ENCODE results near the gene ASCC1.
"Not testable (repeated sequence)": the region's sequence is repeated elsewhere in the genome, so short reads cannot be mapped to it uniquely, and the experiment has no call there.

The ASCC1 gene

DNA sequence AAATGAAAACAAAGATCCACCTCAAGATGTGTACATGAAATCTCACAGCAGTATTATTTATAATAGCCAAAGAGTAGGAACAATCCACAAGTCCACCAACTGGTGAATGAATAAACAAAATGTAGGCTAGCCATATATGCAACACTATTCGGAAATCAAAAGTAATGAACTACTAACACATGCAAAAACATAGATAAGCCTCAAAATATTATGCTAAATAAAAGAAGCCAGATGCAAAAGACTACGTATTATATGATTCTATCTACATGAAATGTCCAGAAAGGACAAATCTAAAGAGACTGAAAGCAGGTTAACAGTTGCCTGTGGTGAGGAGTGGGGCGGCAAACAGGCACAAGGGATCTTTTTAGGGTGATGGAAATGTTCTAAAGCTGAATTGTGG is 49.0 kb downstream of the ASCC1 start:
- no peak for DNase-seq

DNA sequence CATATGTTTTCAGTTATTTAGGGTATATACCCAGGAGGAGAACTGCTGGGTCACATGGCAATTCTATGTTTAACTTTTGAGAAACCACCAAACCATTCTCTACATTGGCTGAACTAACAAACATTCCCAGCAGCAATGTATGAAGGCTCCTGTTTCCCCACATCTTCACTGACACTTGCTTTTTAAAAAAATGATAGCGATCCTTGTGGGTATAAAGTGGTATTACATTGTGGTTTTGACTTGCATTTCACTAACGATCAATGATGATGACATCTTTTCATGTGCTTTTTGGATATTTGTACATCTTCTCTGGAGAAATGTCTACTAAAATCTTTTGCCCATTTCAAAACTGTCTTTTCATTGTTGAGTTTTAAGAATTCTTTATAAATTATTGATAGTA is 51.5 kb downstream of the ASCC1 start:
- DNase-seq, result no peak

DNA sequence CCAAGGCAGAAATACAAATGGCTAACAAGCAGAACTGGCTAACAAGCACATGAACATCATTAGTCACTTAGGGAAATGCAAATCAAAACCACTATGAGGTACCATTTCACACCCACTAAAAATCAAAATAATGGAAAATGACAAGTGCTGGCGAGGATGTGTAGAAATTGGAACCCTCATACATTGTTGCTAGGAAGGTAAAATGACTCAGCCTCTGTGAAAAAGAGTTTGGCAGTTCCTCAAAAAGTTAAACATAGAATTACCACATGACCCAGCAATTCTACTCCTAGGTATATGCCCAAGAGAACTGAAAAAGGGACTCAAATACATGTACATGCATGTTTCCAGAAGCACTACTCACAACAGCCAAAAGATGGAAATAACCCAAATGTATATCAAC is 53.1 kb downstream of the ASCC1 start:
- DNase-seq, result no peak

DNA sequence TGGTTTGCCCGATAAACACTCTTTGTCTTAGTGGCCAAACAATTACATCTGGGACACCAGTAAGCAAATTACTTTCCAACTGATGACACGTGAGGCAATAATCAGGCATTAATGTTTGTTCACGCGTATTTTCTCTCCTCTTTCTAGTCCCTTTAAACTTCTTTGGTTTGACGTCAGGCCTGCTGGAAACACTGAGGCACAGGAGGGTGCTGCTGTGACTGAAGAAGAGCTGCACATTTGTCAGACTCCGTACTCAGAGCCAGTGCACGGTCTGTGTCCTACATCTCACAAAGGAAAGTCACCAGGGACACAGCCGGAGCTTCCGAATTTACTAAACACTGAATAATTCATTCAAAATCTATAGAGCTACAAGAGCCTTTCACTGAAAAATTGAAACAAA is 57.9 kb downstream of the ASCC1 start:
- DNase-seq, result no peak

DNA sequence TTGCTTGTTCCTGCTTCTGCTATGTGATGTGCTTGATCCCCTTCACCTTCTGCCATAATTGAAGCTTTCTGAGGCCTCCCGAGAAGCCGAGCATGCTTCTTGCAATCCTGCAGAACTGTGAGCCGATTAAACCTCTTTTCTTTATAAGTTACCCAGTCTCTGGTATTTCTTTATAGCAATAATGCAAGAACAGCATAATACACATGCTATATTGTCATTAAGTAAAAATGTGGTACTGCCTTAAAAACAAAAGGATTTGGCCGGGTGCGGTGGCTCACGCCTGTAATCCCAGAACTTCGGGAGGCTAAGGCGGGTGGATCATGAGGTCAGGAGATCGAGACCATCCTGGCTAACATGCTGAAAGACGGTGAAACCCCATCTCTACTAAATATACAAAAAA is 59.9 kb downstream of the ASCC1 start:
- no peak for DNase-seq

DNA sequence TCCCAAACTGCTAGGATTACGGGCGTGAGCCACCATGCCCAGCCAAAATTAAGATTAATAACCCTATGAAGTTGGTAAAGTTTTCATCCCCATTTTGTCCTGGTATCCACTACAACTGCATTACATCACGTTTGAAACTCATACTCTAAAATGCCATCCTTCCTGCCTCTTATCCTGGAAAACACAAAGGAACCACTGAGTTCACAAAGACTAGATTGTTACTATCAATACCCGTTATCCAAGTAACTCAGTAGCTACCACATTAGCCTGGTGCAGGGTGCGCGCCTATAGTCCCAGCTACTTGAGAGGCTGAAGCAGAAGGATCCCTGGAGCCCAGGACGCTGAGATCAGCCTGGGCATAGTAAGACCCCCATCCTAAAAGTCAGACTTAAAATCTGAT is 63.8 kb downstream of the ASCC1 start:
- no peak for DNase-seq

DNA sequence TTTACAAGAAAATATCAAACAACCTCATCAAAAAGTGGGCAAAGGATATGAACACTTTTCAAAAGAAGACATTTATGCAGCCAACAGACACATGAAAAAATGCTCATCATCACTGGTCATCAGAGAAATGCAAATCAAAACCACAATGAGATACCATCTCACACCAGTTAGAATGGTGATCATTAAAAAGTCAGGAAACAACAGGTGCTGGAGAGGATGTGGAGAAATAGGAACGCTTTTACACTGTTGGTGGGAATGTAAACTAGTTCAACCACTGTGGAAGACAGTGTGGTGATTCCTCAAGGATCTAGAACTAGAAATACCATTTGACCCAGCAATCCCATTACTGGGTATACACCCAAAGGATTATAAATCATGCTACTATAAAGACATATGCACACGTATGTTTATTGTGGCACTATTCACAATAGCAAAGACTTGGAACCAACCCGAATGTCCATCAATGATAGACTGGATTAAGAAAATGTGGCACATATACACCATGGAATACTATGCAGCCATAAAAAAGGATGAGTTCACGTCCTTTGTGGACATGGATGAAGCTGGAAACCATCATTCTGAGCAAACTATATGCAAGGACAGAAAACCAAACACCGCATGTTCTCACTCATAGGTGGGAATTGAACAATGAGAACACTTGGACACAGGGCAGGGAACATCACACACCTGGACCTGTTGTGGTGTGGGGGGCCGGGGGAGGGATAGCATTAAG is 65.2 kb downstream of the ASCC1 start:
- DNase-seq, result not testable (repeated sequence)

DNA sequence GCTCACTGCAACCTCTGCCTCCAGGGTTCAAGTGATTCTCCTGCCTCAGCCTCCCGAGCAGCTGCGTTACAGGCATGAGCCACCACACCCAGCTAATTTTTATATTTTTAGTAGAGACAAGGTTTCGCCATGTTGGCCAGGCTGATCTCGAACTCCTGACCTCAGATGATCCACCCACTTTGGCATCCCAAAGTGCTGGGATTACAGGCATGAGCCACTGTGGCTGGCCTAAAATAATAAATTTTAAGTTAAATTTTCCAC is 68.8 kb downstream of the ASCC1 start:
- DNase-seq, result not testable (repeated sequence)

DNA sequence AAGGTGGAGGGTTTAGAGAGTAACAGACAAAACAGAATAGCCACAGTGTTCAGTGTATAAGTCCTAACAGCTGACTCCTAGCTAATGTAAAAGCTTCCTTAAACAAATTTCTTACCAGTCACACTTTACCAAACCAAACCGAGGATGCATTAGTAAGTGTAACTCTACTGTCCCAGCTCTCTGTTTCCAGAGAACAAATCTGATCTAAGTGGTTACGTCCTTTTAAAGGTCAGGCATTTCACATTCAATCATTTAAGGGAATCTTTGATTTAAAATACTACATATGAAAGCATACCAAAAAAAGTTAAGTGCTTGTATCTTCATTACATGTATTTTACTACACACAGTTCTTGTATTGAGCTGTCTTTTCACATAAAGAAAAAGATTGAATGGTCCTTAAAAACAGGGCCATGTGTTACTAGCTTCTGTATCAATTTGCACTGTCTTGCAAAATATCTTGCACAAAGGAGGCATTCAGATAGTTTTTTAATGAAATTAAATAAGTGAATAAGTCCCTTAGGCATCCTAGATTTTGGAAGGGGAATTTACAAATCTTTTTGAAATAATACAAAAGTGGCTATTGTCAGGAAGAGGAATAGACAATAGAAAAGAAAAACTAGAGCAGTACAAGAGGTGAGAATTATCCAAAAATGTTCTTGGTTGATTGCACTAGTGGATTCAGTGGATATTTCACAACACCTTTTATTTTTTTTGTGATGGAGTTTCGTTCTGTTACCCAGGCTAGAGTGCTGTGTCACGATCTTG is 69.3 kb downstream of the ASCC1 start:
- no peak for DNase-seq

DNA sequence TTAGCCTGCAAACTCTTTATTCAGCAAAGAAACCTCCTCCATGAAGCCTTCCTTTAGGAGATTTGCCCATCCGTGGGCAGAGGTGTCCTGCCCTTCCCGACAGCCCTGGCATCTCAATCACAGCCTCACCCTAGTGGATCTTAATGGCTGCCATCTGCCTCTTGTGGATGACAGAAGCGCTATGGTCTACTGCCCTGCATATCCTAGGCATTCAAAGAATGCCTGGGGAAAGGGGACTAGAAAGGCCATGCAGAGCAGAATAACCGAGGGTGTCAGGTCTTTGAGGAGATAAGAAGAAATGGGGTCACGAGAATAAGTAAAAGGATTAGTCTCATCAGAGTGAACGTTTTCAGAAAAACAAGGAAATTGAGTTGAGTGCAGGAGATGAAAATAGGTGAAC is 70.0 kb downstream of the ASCC1 start:
- no peak for DNase-seq

DNA sequence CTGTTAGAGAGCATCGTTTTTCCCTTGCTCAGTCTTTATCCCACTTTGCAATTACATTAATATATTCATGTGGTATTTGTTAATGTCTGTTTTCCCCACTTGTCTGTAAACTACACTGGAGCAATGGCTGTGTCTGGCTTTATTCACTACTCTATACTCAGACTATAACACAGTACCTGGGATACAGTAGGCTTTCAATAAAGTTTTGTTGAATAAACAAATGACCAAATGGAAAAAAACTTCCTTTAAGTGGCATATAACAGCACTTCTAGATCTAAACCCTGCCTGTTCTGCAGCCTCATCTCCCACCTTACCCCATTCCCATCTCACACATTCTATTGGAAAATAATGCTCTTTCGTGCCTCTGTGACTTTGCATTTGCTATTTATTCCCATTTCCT is 70.4 kb downstream of the ASCC1 start:
- no peak for DNase-seq

DNA sequence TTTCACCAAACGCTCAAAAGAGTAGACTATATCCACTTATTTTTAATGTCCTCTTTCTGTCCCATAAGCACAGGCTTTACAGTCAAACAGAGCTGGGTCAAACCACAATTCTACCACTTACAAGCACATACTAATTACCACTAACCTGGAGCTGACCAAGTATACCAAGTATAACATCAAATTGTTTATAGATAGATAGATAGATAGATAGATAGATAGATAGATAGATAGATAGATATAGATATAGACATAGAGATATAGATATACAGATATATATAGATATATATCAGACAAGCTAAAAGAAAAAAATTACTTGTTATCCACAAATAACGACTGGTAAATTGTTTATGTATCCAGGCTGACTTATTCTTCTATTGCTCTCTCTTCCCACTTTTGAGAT is 75.2 kb downstream of the ASCC1 start:
- DNase-seq, result no peak

DNA sequence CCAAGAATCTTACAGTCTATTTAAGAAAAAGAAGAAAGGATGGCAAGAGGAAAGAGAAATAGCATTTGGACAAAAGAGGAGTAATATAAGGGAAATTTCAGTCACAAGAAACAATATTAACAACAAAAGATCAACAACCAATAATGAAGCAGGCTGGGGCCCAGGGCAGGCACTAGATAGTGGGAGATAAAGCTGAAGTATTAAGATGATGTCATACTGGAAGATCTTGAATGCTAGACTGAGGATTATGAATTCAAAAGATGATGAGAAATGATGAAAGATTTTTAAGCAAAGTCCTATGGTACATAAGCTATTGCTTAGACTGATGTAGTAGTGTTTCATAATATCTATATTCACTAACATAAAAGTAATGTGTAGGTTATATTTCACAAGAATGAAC is 75.9 kb downstream of the ASCC1 start:
- no peak for DNase-seq

DNA sequence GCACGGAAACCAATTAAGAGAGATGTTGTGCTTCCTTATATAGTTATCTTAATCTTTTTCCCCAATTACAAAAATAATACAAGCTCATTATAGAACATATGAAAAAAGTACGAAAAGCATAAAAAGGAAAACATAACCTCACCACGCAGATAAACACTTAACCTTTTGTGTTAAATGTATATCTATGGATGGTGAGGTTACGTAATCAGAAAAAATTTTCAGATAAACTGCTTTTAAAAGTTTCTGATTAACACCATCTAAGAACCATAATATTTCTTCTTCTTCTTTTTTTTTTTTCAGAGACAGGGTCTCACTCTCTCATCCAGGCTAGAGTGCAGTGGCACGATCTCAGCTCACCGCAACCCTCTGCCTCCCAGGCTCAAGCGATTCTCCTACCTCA is 78.5 kb downstream of the ASCC1 start:
- no peak for DNase-seq

DNA sequence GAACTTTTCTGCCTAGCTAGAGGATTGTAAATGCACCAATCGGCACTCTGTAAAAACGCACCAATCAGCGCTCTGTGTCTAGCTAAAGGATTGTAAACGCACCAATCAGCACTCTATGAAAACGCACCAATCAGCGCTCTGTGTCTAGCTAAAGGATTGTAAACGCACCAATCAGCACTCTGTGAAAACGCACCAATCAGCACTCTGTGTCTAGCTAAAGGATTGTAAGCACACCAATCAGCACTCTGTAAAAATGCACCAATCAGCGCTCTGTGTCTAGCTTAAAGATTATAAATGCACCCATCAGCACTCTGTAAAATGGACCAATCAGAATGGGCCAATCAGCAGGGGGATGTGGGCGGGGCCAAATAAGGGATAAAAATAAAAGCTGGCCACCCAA is 79.9 kb downstream of the ASCC1 start:
- not testable (repeated sequence) for DNase-seq

DNA sequence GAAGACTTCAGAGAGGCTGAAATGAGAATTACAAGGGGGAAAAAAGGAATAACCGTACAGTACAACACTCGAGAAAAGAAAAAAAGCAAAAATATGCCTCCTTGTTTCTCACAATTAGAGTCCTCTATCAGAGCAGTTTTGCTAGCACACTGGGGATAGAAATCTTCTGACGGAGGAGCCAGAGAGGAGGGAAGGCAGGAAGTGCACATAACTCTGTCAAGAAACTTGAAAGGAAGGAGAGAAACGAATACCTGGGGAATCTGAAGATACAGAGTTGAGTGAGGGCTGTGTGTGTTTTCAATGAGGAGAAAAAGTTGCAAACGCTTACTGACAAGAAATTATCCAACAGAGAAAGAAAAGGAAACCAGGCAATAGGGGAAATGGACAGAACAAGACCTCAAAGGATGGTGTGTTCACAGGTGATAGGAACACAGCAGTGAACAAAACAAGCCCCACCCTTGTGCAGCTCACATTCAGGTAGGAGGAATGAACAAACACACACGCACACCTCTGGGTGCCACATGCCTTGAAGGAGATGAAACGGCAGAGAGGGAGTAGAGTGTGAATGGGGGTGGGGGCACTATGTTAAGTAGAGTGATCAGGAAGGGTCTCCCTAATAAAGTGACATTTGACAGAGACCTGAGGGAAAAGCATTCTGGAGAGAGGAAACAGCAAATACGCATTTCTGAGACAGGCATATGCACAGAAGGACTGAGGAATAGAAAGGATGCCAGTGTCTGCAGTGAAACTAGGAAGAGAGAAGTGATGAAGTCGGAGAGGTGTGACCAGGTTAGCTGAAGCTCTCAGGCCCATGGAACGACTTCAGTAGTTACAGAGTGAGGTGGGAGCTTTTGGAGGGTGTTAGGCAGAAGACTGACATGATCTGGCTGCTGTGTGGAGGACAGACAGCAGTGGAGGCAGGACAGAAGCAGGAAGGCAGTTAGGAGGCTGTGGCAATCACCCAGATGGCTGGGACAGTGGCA is 81.0 kb downstream of the ASCC1 start:
- no peak for DNase-seq

DNA sequence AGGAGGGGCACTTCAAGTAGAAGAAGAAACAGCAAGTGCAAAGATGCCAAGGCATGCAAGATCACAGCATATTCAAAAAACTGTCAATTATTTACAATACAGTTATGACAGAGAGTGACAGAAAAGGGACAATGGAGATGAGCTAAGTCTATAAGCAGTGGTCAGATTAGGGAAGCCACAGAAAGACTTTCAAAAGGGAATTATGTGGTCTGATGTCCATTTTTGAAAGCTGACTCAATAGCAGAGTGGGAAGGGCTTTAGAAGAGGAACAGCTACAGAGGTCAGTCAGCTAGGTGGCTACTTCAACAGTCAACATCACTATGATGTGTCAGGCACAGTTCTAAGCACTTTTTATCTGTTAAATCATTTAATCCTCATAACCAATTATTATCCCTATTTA is 82.6 kb downstream of the ASCC1 start:
- no peak for DNase-seq

DNA sequence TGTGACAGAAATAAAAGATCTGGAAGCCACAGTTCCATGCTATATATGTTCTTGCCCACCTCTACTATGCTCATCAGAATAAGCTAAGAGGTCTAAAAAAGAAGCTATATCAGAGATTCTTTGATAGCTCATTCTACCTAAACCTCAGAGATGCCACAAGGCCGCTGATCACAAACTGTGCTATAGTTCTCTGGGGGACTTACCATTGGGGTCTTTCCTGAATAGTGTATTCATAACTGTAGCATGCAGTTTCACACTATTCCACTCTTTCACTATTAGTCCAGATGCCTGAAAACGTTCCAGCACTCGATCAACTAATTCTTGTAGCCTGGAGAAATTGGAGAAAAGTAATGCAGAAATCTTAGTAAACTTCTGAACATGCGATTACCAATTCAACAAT is 83.2 kb downstream of the ASCC1 start:
- no peak for DNase-seq

DNA sequence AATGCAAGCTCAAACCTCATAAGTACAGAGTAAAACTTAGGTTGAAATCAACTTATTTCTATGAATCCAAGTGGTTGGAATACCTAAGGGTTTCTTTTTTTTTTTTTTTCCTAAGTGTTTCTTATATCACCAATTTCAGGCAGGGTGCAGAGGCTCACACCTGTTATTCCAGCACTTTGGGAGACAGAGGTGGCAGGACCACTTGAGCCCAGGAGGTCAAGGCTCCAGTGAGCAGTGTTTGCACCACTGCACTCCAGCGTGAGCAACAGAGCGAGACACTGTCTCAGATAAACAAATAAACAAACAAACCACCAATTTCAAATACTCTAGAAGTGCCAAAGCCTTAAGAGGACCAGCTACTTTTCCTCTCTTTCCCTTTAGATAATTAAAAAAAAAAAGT is 88.5 kb downstream of the ASCC1 start:
- DNase-seq, result no peak

DNA sequence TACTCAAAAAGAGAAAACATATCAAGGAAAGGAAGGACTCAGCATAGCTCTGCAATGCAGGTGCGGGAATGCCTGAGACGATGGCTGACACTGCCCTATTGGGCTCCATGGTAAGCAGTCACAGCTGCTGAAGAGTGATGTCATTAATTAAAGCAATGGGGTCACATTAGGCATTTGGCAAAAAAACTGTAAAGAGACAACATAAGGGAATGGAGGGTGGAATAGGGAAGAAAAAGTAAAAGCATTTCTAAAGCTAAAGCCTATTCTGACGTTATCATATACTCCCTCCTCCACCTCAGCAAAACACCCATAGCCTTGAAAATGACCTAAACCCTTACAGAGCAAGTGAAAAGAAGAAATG is 89.2 kb downstream of the ASCC1 start:
- no peak for DNase-seq

DNA sequence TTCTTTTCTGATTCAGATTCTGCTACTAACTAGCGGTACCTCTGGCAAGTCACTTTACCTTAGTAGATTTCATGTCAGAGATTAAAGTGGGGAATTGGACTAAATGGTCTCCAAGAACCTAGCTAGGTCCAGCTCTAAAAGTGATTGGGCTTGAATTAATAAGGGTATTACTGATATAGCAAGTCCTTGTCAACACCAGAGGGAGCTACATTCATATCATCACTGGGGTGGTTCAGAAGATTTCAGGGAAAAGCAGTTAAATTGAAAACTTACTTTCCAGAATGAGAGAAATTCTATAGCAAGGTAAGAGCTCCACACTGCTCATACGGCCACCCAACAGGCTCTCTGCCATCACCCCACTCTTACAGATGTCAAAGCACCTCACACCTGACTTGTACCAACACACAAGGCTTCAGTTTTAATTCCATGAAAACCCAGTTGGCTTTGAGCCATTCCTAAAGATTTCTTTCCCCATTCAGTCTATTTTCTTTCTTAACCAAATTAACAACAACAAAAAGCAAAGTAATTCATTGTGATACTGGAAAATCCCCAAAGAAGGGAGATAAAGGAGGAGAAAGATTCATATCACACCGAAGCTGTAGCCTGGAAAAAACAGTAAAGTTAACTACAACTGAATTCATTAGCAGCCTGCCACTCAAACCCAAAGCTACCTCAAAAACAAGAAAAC is 89.7 kb downstream of the ASCC1 start:
- no peak for DNase-seq

DNA sequence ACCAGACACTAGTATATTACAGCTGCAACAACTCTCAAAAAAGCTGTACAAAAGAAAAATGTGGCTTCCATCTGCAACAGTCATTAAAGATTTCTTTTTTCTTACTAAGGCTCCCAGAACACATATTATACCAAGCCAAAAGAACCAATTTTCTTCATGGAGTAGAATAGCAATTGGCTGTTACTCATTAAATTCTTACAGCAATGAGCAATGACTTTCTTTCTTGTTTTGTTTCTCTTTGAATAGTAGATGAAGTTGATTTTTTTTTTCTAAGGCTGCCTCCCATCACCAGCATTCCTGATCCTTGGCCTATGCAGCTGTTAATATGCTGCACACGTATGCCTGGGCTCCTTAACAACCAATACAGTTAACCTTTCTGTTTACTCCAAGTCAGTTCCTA is 91.1 kb downstream of the ASCC1 start:
- DNase-seq, result no peak

DNA sequence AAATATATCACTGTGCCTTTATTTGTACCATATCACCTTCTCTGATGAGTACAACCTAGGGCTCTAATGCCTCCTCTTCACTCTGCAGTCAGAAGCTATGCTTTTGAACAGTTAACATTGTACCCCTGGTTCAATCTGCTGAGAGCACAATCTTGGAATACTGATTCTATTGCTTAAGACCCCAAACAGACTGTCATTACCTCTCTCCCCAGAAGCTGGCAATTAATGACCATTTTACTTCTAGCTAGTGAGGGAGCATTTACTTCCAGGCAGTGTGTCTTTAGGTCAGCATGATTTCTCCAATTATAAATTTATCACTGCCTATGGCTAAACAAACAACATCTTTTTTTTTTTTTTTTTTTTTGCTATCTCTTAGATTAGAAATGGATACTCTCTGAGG is 91.7 kb downstream of the ASCC1 start:
- no peak for DNase-seq

All from activated effector memory CD4-positive, alpha-beta T cell treated with anti-CD3 and anti-CD28 coated beads, Interleukin-2, amount 50 U/mL, for 16 hours (primary cell).